ENCODE data around the gene CEACAM18.

CEACAM18 gene

DNA sequence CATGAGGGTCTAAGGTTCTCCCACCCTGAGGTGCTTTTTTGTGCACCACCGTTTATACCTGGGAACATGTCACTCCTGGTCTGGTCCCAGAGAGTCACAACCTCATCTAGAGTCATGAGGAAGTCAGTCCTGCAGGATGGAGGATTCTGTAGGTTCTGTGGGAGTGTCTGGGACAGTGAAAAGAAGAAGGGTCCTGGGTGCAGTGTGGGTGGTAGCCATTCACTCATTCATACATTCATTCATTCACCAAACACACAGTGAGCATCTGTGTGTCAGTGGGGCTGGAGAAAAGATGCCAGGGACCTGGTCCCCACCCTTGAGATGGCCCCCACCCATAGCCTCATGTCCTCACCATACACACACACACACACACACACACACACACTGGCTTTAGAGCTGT is 8.7 kb upstream of the CEACAM18 start:
- no peak for DNase-seq (ENCODE audit: low read depth)
- no peak overlapping the region for H3K4me3 ChIP-seq (ENCODE audit: low read depth, low read length)
- no peak for TF ChIP-seq CTCF (IDR thresholded peaks at IDR 0.05; ENCODE audit: insufficient read depth, low read depth, low read length, missing control alignments)

GRCh38 chr19:51470966-51471365 is 7.4 kb upstream of the CEACAM18 start:
- no peak overlapping the region for H3K4me3 ChIP-seq (ENCODE audit: low read depth, low read length)
- no peak for DNase-seq (ENCODE audit: low read depth)
- no peak for TF ChIP-seq CTCF (IDR thresholded peaks at IDR 0.05; ENCODE audit: insufficient read depth, low read depth, low read length, missing control alignments)

- H3K4me3 ChIP-seq (ENCODE audit: low read depth, low read length) = no peak overlapping the region
- DNase-seq (ENCODE audit: low read depth) = no peak
- no peak for TF ChIP-seq CTCF (IDR thresholded peaks at IDR 0.05; ENCODE audit: insufficient read depth, low read depth, low read length, missing control alignments)
These were observed 6.8 kb upstream of the CEACAM18 start for GRCh38 chr19:51471527-51471926.

DNA sequence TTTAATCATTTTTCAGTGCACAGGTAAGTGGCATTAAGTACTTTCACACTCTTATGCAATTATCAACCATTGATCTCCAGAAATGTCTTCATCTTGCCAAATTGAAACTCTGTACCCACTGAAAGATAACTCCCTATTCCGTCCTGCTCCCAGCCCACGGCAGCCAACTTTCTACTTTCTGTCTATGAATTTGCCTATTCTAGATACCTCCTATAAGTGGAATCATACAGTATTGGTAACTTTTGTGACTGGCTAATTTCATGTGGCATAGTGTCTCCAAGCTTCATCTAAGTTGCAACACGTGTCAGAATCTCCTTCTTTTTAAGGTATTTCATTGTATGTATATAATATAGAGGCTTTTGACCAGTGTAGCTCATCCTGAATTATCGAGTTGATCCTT is 5.7 kb upstream of the CEACAM18 start:
- DNase-seq (ENCODE audit: low read depth) = no peak
- TF ChIP-seq CTCF (IDR thresholded peaks at IDR 0.05; ENCODE audit: insufficient read depth, low read depth, low read length, missing control alignments) = no peak

DNA sequence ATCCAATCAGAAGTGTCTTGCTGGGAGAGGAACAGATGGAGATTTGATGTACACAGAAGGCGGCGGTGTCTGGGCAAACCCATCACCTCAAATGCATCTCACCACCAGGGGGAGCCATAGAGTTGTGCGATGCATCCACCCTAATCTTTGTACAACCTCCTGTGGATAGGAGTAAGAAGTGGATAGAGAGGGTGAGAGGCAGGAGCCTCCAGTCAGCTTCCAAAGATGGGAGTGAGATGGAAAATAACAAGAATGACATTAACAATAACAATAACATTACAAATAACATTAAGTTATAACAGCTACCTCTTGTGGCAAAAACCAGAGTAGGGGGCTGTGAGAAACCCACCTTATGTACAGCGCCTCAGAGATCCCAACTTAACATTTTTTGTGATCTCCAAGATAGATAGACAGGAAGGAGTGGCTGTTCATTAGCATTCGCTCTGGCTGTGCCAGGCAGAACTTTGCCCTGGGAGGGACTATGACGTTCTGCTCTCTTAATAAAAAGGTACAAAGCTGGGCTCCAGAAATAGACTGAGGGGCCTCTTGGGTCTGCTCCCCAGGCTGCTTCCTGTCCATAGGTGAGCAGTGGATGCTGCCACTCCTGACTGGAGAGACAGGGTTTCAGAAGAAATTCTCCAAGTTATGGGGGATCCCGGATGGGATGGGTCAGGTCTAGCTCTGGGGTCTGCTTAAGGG is 5.2 kb upstream of the CEACAM18 start:
- DNase-seq (ENCODE audit: low read depth) = peak; percentile 83
- H3K4me3 ChIP-seq (ENCODE audit: low read depth, low read length) = no peak overlapping the region
- peak; percentile 84 for TF ChIP-seq CTCF (IDR thresholded peaks at IDR 0.05; ENCODE audit: insufficient read depth, low read depth, low read length, missing control alignments)

More for the DNA sequence above, 5.7 kb upstream of the CEACAM18 start:
- no peak overlapping the region for H3K4me3 ChIP-seq (ENCODE audit: low read depth, low read length)

DNA sequence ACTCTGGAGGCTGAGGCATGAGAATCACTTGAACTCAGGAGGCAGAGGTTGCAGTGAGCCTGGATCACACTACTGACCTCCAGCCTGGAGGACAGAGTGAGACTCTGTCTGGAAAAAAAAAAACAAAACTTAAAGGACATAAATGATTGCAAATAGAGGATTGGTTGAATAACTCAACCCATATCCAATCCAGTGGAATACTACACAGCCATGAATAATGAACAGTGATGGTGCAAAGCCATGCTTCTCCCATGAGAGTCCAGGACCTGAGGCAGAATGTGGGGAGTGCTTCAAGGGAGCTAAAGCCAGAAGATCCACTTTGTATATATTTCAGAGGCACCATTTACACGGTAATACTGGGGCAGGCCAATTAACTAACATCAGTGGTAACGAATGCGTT is 2.2 kb upstream of the CEACAM18 start:
- no peak overlapping the region for H3K4me3 ChIP-seq (ENCODE audit: low read depth, low read length)
- no peak for DNase-seq (ENCODE audit: low read depth)
- no peak for TF ChIP-seq CTCF (IDR thresholded peaks at IDR 0.05; ENCODE audit: insufficient read depth, low read depth, low read length, missing control alignments)

DNA sequence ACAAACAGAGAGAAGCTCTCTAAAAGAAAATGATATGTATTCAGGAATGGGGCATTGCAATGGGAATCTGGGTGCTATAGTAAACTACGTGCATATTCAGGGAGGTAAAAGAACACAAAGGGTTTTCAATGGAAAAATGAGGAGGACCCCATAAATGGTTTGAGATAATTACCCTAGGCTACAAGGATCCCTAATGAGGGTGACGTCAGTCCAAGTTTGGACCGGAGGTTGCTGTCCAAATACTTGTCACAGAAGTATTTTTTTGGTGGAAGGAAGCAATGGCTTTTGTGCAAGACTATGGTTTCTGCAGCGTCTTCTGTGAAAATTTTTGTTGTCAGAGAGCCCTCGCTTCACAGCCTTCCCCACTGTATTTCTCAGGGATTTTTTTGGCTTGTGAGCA is 995 bp upstream of the CEACAM18 start:
- TF ChIP-seq CTCF (IDR thresholded peaks at IDR 0.05; ENCODE audit: insufficient read depth, low read depth, low read length, missing control alignments) = no peak
- no peak overlapping the region for H3K4me3 ChIP-seq (ENCODE audit: low read depth, low read length)
- DNase-seq (ENCODE audit: low read depth) = no peak
